Erythroblast (primary cell): ENCODE measurements around the gene BMPER.

ENCODE experiments used
- GATA1 ChIP-seq: IDR thresholded peaks from 2 replicates; pipeline ENCODE4 v1.6.1; 2011; ENCODE audit warnings: low read depth, mild to moderate bottlenecking, control low read depth, low read length, moderate library complexity
- POLR2A ChIP-seq: IDR thresholded peaks from 2 replicates; pipeline ENCODE4 v1.6.1; 2011; ENCODE audit warnings: mild to moderate bottlenecking, low read length

- no peak for TF ChIP-seq POLR2A
- no peak for TF ChIP-seq GATA1
Measured at GRCh38 chr7:33876596-33877274, 28.6 kb upstream of the BMPER start.
